A673 (cell line): ENCODE data around the gene DOCK4. TPM values are rescaled to one million over a fixed set of nuclear protein-coding genes. Genes with fewer than 3 reads are reported as not detected.

Experiments
- BruUV-seq: library from RNA; stranded (reverse); fragments of 400-500 nt; replicated peaks from 2 replicates; lab custom pipeline; 2021; lab: Mats Ljungman, UMichigan
- CTCF ChIA-PET: fragments of 300-600 bp; sonication (Branson Sonifier 250); formaldehyde crosslinking; loops from one replicate; lab custom pipeline; 2022; ENCODE audit warnings: antibody characterized with exemption; lab: Charles Lee
- POLR2A ChIA-PET: fragments of 300-600 bp; sonication (Branson Sonifier 250); formaldehyde crosslinking; loops from one replicate; lab custom pipeline; 2022; ENCODE audit warnings: antibody characterized with exemption; ENCODE audit not compliant: low non-redundant PET; lab: Charles Lee
- DNase-seq: peaks from one replicate; pipeline ENCODE4 v3.0.0-alpha.2; 2015; ENCODE audit warnings: low spot score
- H3K27ac ChIP-seq: fragments of 200-600 bp; sonication (generic); 2 replicates; pipeline ENCODE4 v1.5.1; 2016; ENCODE audit warnings: mixed run types, low read depth, mild to moderate bottlenecking, mixed read lengths, antibody characterized with exemption, low read length; ENCODE audit not compliant: poor library complexity, severe bottlenecking
- H3K27me3 ChIP-seq: fragments of 200-600 bp; sonication (generic); replicated peaks from 2 replicates; pipeline ENCODE4 v1.6.1; 2017; ENCODE audit warnings: mixed run types, low read depth, mild to moderate bottlenecking, mixed read lengths, antibody characterized with exemption, low read length; ENCODE audit not compliant: insufficient read depth, poor library complexity
- H3K36me3 ChIP-seq: fragments of 200-600 bp; sonication (generic); 2 replicates; pipeline ENCODE4 v1.6.1; 2016; ENCODE audit warnings: mixed run types, mild to moderate bottlenecking, mixed read lengths, antibody characterized with exemption, low read length; ENCODE audit not compliant: insufficient read depth, poor library complexity, severe bottlenecking
- H3K4me1 ChIP-seq: fragments of 200-600 bp; sonication (generic); 2 replicates; pipeline ENCODE4 v1.6.1; 2017; ENCODE audit warnings: mixed run types, mild to moderate bottlenecking, mixed read lengths, antibody characterized with exemption, low read length; ENCODE audit not compliant: insufficient read depth, poor library complexity, severe bottlenecking
- H3K4me3 ChIP-seq: fragments of 200-600 bp; sonication (generic); 2 replicates; pipeline ENCODE4 v1.5.1; 2016; ENCODE audit warnings: low read depth, mixed run types, mild to moderate bottlenecking, mixed read lengths, low read length; ENCODE audit not compliant: poor library complexity, severe bottlenecking
- H3K9me3 ChIP-seq: fragments of 200-600 bp; sonication (generic); 2 replicates; pipeline ENCODE4 v1.6.1; 2016; ENCODE audit warnings: mixed run types, low read depth, mild to moderate bottlenecking, mixed read lengths, antibody characterized with exemption, low read length; ENCODE audit not compliant: poor library complexity, severe bottlenecking
- CTCF ChIP-seq: fragments of 300-800, 200-600 bp; sonication (generic); conservative IDR thresholded peaks from 2 replicates; pipeline ENCODE4 v1.5.1; 2017; ENCODE audit warnings: low read depth, mild to moderate bottlenecking, antibody characterized with exemption, low read length, moderate library complexity, mixed read lengths
- EZH2 ChIP-seq: fragments of 200-600 bp; sonication (generic); IDR thresholded peaks from 2 replicates; pipeline ENCODE4 v1.6.1; 2017; ENCODE audit warnings: borderline replicate concordance, low read depth, mild to moderate bottlenecking, mixed read lengths, antibody characterized with exemption, low read length; ENCODE audit not compliant: poor library complexity, severe bottlenecking
- intact Hi-C: fragments of 100-400 bp; cut with micrococcal nuclease; formaldehyde crosslinking; loops from one replicate; pipeline ENCODE4 v1.10.0; 2022; ENCODE audit not compliant: unreplicated experiment
- total RNA-seq: library from RNA; stranded (reverse); gene quantifications from 2 replicates; pipeline ENCODE4 v1.2.3, GENCODE V29; 2021

Gene DOCK4
- total RNA-seq, 1 experiment from 2014 or later = 28.5 TPM

GRCh38 chr7:112125250-112125649 is 80.9 kb downstream of the DOCK4 start:
- Histone ChIP-seq H3K9me3 (no peaks in the 10 kb centered on the region), H3K27ac (no peak overlapping the region), H3K27me3 (no peaks in the 10 kb centered on the region), H3K36me3 (no peaks in the 10 kb centered on the region), H3K4me3 (no peak overlapping the region), H3K4me1 (no peaks in the 10 kb centered on the region)
- DNase-seq = no peak
- intact Hi-C loops = no loop called here
- no TSS peak for BruUV-seq
- TF ChIP-seq EZH2 (no peak), CTCF (no peak)
- POLR2A ChIA-PET = no interaction called here
- CTCF ChIA-PET = no interaction called here

GRCh38 chr7:112124061-112124766 is 82.0 kb downstream of the DOCK4 start:
- no TSS peak for BruUV-seq
- POLR2A ChIA-PET = no interaction called here
- no peaks in the 10 kb centered on the region for H3K9me3 ChIP-seq
- H3K4me1 ChIP-seq = no peaks in the 10 kb centered on the region
- H3K27me3 ChIP-seq = no peaks in the 10 kb centered on the region
- intact Hi-C loops = no loop called here
- no peak overlapping the region for H3K27ac ChIP-seq
- CTCF ChIA-PET = no interaction called here
- H3K4me3 ChIP-seq = no peak overlapping the region
- no peaks in the 10 kb centered on the region for H3K36me3 ChIP-seq
- DNase-seq = no peak
- TF ChIP-seq EZH2 (no peak), CTCF (no peak)

- H3K27ac ChIP-seq = no peak overlapping the region
- no peak overlapping the region for H3K4me3 ChIP-seq
- ChIA-PET POLR2A (no interaction called here), CTCF (no interaction called here)
- no peak for DNase-seq
- intact Hi-C loops = no loop called here
- H3K4me1 ChIP-seq = no peaks in the 10 kb centered on the region
- H3K36me3 ChIP-seq = no peaks in the 10 kb centered on the region
- H3K27me3 ChIP-seq = no peaks in the 10 kb centered on the region
- H3K9me3 ChIP-seq = no peaks in the 10 kb centered on the region
- no TSS peak for BruUV-seq
- no peak for TF ChIP-seq CTCF
Observed at GRCh38 chr7:112122798-112123197, 83.4 kb downstream of the DOCK4 start.
